ENCODE data around the gene PDHX.
A peak's percentile ranks its signal among the peaks of the same experiment; 100 is the strongest.

The PDHX gene

DNA sequence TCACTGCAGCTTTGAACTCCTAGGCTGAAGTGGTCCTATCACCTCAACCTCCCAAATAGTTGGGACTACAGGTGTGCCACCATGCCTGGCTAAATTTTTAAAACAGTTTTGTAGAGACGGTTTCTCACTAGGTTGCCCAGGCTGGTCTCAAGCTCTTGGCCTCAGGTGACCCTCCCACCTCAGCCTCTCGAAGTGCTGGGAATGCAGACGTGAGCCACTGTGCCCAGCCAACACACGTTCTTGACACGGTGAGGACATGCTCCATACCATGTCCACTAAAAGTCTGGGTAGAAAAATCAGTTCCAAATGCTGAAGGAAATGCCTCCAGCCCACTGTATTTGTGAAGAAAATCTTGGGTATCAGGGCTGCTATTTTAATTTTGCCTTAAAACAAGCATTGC, 46.9 kb downstream of the PDHX start:
- no peak for DNase-seq (ENCODE audit: low read depth)
- H3K4me3 ChIP-seq (ENCODE audit: control insufficient read depth, low read depth, low read length) = no peak overlapping the region
- TF ChIP-seq, protein P1, sequence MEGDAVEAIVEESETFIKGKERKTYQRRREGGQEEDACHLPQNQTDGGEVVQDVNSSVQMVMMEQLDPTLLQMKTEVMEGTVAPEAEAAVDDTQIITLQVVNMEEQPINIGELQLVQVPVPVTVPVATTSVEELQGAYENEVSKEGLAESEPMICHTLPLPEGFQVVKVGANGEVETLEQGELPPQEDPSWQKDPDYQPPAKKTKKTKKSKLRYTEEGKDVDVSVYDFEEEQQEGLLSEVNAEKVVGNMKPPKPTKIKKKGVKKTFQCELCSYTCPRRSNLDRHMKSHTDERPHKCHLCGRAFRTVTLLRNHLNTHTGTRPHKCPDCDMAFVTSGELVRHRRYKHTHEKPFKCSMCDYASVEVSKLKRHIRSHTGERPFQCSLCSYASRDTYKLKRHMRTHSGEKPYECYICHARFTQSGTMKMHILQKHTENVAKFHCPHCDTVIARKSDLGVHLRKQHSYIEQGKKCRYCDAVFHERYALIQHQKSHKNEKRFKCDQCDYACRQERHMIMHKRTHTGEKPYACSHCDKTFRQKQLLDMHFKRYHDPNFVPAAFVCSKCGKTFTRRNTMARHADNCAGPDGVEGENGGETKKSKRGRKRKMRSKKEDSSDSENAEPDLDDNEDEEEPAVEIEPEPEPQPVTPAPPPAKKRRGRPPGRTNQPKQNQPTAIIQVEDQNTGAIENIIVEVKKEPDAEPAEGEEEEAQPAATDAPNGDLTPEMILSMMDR (conservative IDR thresholded peaks at IDR 0.05; ENCODE audit: control insufficient read depth, insufficient read depth, low read depth, low read length) = no peak

DNA sequence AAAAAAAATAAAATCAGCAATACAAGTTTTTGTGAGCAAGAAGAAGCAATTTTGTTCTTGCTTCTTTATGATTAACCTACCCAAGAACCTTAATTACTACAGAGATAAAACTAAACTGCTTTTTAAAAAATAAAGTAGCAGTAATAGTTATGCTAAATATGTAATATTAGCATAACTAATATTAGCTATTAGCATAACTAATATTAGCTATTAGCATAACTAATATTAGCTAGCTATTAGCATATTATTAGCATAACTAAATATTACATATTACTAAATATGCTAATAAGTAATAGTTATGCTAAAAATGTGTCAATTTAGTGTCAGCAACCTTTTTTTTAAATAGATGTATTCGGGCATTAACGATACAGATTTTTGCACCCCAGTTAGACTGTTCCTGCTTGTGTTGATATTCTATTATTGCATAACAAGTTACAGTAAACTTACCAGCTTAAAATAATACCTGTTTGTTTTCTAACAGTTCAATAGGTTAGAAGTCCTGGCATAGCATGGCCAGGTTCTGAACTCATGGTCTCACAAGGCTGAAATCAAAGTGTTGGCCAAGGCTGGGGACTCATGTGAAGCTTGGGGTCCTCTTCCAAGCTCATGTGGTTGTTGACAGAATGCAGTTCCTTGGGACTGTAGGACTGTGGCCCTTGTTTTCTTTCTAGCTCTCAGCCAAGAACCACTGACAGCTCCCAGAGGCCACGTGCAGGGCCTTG, 48.4 kb downstream of the PDHX start:
- H3K4me3 ChIP-seq (ENCODE audit: control insufficient read depth, low read depth, low read length) = no peak overlapping the region
- TF ChIP-seq, protein P1 (conservative IDR thresholded peaks at IDR 0.05; ENCODE audit: control insufficient read depth, insufficient read depth, low read depth, low read length) = no peak

GRCh38 chr11:34968862-34969261, 52.4 kb downstream of the PDHX start:
- TF ChIP-seq, protein P1 (conservative IDR thresholded peaks at IDR 0.05; ENCODE audit: control insufficient read depth, insufficient read depth, low read depth, low read length) = no peak

More for the DNA sequence above, 48.4 kb downstream of the PDHX start:
- no peak for DNase-seq (ENCODE audit: low read depth)

DNA sequence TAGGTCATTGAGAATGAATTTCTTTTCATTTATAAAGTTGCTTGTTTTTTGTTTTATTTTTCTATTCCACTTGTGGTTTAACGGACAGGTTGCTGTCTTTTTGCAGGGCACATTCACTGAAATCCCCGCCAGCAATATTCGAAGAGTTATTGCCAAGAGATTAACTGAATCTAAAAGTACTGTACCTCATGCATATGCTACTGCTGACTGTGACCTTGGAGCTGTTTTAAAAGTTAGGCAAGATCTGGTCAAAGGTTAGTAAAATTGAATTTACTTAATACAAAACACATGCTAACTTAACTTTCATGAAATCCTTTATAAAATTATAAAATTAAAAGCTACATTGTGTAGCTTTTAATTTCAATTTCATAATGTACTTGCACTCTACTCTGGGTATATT, 53.6 kb downstream of the PDHX start:
- TF ChIP-seq, protein P1 (conservative IDR thresholded peaks at IDR 0.05; ENCODE audit: control insufficient read depth, insufficient read depth, low read depth, low read length) = no peak
- no peak overlapping the region for H3K4me3 ChIP-seq (ENCODE audit: control insufficient read depth, low read depth, low read length)
- DNase-seq (ENCODE audit: low read depth) = peak; percentile 26

More at GRCh38 chr11:34968862-34969261, 52.4 kb downstream of the PDHX start:
- H3K4me3 ChIP-seq (ENCODE audit: control insufficient read depth, low read depth, low read length) = no peak overlapping the region
- no peak for DNase-seq (ENCODE audit: low read depth)

- peak; percentile 45 for DNase-seq (ENCODE audit: low read depth)
- TF ChIP-seq, protein P1 (conservative IDR thresholded peaks at IDR 0.05; ENCODE audit: control insufficient read depth, insufficient read depth, low read depth, low read length) = no peak
- H3K4me3 ChIP-seq (ENCODE audit: control insufficient read depth, low read depth, low read length) = no peak overlapping the region
These were observed 54.1 kb downstream of the PDHX start for GRCh38 chr11:34970480-34970879.

GRCh38 chr11:34971928-34972327, 55.5 kb downstream of the PDHX start:
- TF ChIP-seq, protein P1 (conservative IDR thresholded peaks at IDR 0.05; ENCODE audit: control insufficient read depth, insufficient read depth, low read depth, low read length) = no peak
- H3K4me3 ChIP-seq (ENCODE audit: control insufficient read depth, low read depth, low read length) = no peak overlapping the region
- DNase-seq (ENCODE audit: low read depth) = no peak
